ENCODE measurements around the gene MRPL44. TPM values are rescaled to one million over a fixed set of nuclear protein-coding genes. Genes with fewer than 3 reads are reported as not detected.

Gene MRPL44
- total RNA-seq (2014; rRNA removed; shearing (Covaris generic)) = 39.9 and 53.0 TPM in 2 replicates

- DNase-seq (ENCODE audit: low spot score) = peak; percentile 77
Observed at GRCh38 chr2:223957092-223957851, at the start of gene MRPL44. Gene MRPL44 (plus strand): TSS chr2:223957463. CDS start chr2:223957473, 10 bp downstream.

GRCh38 chr2:223908304-223908998, 48.8 kb upstream of the MRPL44 start:
- no peak for DNase-seq (ENCODE audit: low spot score)

- no peak for DNase-seq (ENCODE audit: low spot score)
Observed at GRCh38 chr2:223909001-223909741, 48.1 kb upstream of the MRPL44 start.

GRCh38 chr2:223914324-223914723, 42.9 kb upstream of the MRPL44 start:
- DNase-seq (ENCODE audit: low spot score) = no peak

- no peak for DNase-seq (ENCODE audit: low spot score)
Observed at GRCh38 chr2:223915071-223915470, 42.2 kb upstream of the MRPL44 start.

- no peak for DNase-seq (ENCODE audit: low spot score)
Observed at GRCh38 chr2:223916181-223916920, 40.9 kb upstream of the MRPL44 start.

GRCh38 chr2:223918671-223919134, 38.6 kb upstream of the MRPL44 start:
- no peak for DNase-seq (ENCODE audit: low spot score)

- DNase-seq (ENCODE audit: low spot score) = no peak
Observed at GRCh38 chr2:223920109-223920508, 37.2 kb upstream of the MRPL44 start.

- DNase-seq (ENCODE audit: low spot score) = no peak
Observed at GRCh38 chr2:223921204-223921603, 36.1 kb upstream of the MRPL44 start.

- no peak for DNase-seq (ENCODE audit: low spot score)
Observed at GRCh38 chr2:223922308-223922707, 35.0 kb upstream of the MRPL44 start.

GRCh38 chr2:223923976-223924375, 33.3 kb upstream of the MRPL44 start:
- DNase-seq (ENCODE audit: low spot score) = no peak

- no peak for DNase-seq (ENCODE audit: low spot score)
Observed at GRCh38 chr2:223925106-223925505, 32.2 kb upstream of the MRPL44 start.

GRCh38 chr2:223928113-223929006, 28.9 kb upstream of the MRPL44 start:
- DNase-seq (ENCODE audit: low spot score) = no peak

- no peak for DNase-seq (ENCODE audit: low spot score)
Observed at GRCh38 chr2:223929571-223930102, 27.6 kb upstream of the MRPL44 start.

GRCh38 chr2:223930103-223930976, 26.9 kb upstream of the MRPL44 start:
- DNase-seq (ENCODE audit: low spot score) = peak; percentile 53

- DNase-seq (ENCODE audit: low spot score) = no peak
Observed at GRCh38 chr2:223932816-223933800, 24.2 kb upstream of the MRPL44 start.

- DNase-seq (ENCODE audit: low spot score) = no peak
Observed at GRCh38 chr2:223934870-223935269, 22.4 kb upstream of the MRPL44 start.

Measured in H4 (cell line).